GM06990 (cell line): ENCODE results near the gene LHFPL6.

Experiments used
- DNase-seq: peaks from one replicate; pipeline ENCODE4 v3.0.0-alpha.2; 2011; ENCODE audit not compliant: insufficient read length; ENCODE audit errors: extremely low read depth
- H3K27me3 ChIP-seq: replicated peaks from 2 replicates; pipeline ENCODE4 v1.6.0; 2011; ENCODE audit warnings: low read length; ENCODE audit not compliant: control insufficient read depth, insufficient read depth
- H3K36me3 ChIP-seq: 2 replicates; pipeline ENCODE4 v1.5.1; 2011; ENCODE audit warnings: low read length; ENCODE audit not compliant: control insufficient read depth, insufficient read depth
- H3K4me3 ChIP-seq: replicated peaks from 2 replicates; pipeline ENCODE4 v1.5.1; 2011; ENCODE audit warnings: low read depth, mild to moderate bottlenecking, control low read depth, low read length
- CTCF ChIP-seq: IDR thresholded peaks from 2 replicates; pipeline ENCODE4 v1.5.1; 2011; ENCODE audit warnings: low read length, control low read depth, mild to moderate bottlenecking, inconsistent platforms; ENCODE audit not compliant: insufficient read depth, poor library complexity, severe bottlenecking

Gene LHFPL6

GRCh38 chr13:39542361-39542760 lies 60.6 kb downstream of the LHFPL6 start:
- H3K27me3 ChIP-seq, result no peaks in the 10 kb centered on the region; the same call in 1 of the 2 replicates
- DNase-seq, result no peak
- H3K36me3 ChIP-seq, result no peaks in the 10 kb centered on the region
- no peak overlapping the region for H3K4me3 ChIP-seq
- TF ChIP-seq CTCF, result no peak

- no peaks in the 10 kb centered on the region; the same call in 1 of the 2 replicates for H3K27me3 ChIP-seq
- H3K4me3 ChIP-seq, result no peak overlapping the region
- TF ChIP-seq CTCF, result no peak
- H3K36me3 ChIP-seq, result no peaks in the 10 kb centered on the region
- DNase-seq, result no peak
Measured at GRCh38 chr13:39540929-39541605, 61.9 kb downstream of the LHFPL6 start.

GRCh38 chr13:39538816-39539790 lies 63.9 kb downstream of the LHFPL6 start:
- no peak for TF ChIP-seq CTCF
- no peaks in the 10 kb centered on the region; the same call in 1 of the 2 replicates for H3K27me3 ChIP-seq
- no peak for DNase-seq
- H3K36me3 ChIP-seq, result no peaks in the 10 kb centered on the region
- H3K4me3 ChIP-seq, result no peak overlapping the region

- DNase-seq, result no peak
- H3K36me3 ChIP-seq, result no peaks in the 10 kb centered on the region
- no peak overlapping the region for H3K4me3 ChIP-seq
- H3K27me3 ChIP-seq, result no peaks in the 10 kb centered on the region; the same call in 1 of the 2 replicates
- TF ChIP-seq CTCF, result no peak
Measured at GRCh38 chr13:39536906-39537305, 66.1 kb downstream of the LHFPL6 start.

- Histone ChIP-seq H3K36me3 (no peaks in the 10 kb centered on the region), H3K4me3 (no peak overlapping the region), H3K27me3 (no peaks in the 10 kb centered on the region; the same call in 1 of the 2 replicates)
- DNase-seq, result no peak
- no peak for TF ChIP-seq CTCF
Measured at GRCh38 chr13:39536274-39536673, 66.7 kb downstream of the LHFPL6 start.
